BJ (cell line): ENCODE measurements around the gene ABCC4. TPM values are rescaled to one million over a fixed set of nuclear protein-coding genes. Genes with fewer than 3 reads are reported as not detected.

ENCODE experiments used
- CTCF ChIA-PET: fragments of 350-600 bp; formaldehyde crosslinking; extraction: SDS; loops from one replicate; lab custom pipeline; 2021; ENCODE audit warnings: antibody characterized with exemption, inconsistent platforms; lab: Yijun Ruan, JAX
- POLR2A ChIA-PET: fragments of 300-600 bp; sonication (Branson Sonifier 250); formaldehyde crosslinking; extraction: SDS; loops from one replicate; lab custom pipeline; 2021; ENCODE audit warnings: antibody characterized with exemption; lab: Charles Lee
- DNase-seq: peaks from one replicate; pipeline ENCODE4 v3.0.0-alpha.2; 2011; ENCODE audit warnings: low read depth
- H3K27me3 ChIP-seq: 2 replicates; pipeline ENCODE4 v1.6.0; 2011; ENCODE audit warnings: low read length; ENCODE audit not compliant: control insufficient read depth, insufficient read depth
- H3K36me3 ChIP-seq: 2 replicates; pipeline ENCODE4 v1.5.1; 2011; ENCODE audit warnings: low read length; ENCODE audit not compliant: control insufficient read depth, insufficient read depth
- H3K4me3 ChIP-seq: 2 replicates; pipeline ENCODE4 v1.5.1; 2011; ENCODE audit warnings: low read depth, mild to moderate bottlenecking, control low read depth, low read length
- CTCF ChIP-seq: IDR thresholded peaks from 2 replicates; pipeline ENCODE4 v1.5.1; 2011; ENCODE audit warnings: low read depth, mild to moderate bottlenecking, control low read depth, inconsistent platforms, low read length, moderate library complexity; ENCODE audit not compliant: insufficient read depth
- polyA plus RNA-seq: library from polyadenylated mRNA; depleted of rRNA; stranded (reverse); fragments of >200 nt; gene quantifications from 2 replicates; pipeline ENCODE4 v1.2.3, GENCODE V29; 2011

ABCC4 gene
- polyA plus RNA-seq, 1 experiment = 11.2 TPM

GRCh38 chr13:95317039-95317989 lies 16.1 kb upstream of the ABCC4 start:
- no peak for DNase-seq
- Histone ChIP-seq H3K36me3 (no peaks in the 10 kb centered on the region), H3K27me3 (0 out of 2 replicates have a peak, but pooled peaks cover 2% of the 10 kb centered on the region), H3K4me3 (no peak overlapping the region)
- ChIA-PET CTCF (no interaction called here), POLR2A (no interaction called here)
- TF ChIP-seq CTCF = no peak

DNA sequence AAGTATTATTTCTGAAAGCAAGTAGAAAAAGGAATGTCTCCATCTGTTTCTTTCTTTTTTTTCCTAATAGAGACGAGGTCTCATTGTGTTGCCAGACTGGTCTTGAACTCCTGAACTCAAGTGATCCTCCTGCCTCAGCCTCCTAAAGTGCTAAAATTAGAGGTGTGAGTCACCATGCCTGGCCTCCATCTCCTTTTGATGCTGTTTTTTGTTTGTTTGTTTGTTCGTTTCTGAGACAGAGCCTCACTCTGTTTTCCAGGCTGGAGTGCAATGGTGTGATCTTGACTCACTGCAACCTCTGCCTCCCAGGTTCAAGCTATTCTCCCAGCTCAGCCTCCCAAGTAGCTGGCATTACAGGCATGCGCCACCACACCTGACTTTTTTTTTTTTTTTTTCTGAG lies 14.5 kb upstream of the ABCC4 start:
- CTCF ChIA-PET = interaction anchor here (0.6 to 2.0 kb wide), 3 partner anchors 65 to 647 kb away, joined by 3 to 4 read pairs (median 4); no protein-coding TSS in a partner anchor
- DNase-seq = no peak
- Histone ChIP-seq H3K36me3 (no peaks in the 10 kb centered on the region), H3K27me3 (peaks cover 2% of the 10 kb centered on the region; the same call in 1 of the 2 replicates), H3K4me3 (no peak overlapping the region)
- POLR2A ChIA-PET = no interaction called here
- no peak for TF ChIP-seq CTCF

GRCh38 chr13:95307507-95307906 lies 6.3 kb upstream of the ABCC4 start:
- CTCF ChIA-PET = interaction anchor here (1.1 kb wide), 1 partner anchor 97 kb away, joined by 5 read pairs; no protein-coding TSS in a partner anchor
- POLR2A ChIA-PET = no interaction called here
- DNase-seq = no peak
- TF ChIP-seq CTCF = no peak
- H3K4me3 ChIP-seq = no peak overlapping the region
- H3K27me3 ChIP-seq = no peaks in the 10 kb centered on the region; the same call in 1 of the 2 replicates
- H3K36me3 ChIP-seq = no peaks in the 10 kb centered on the region

GRCh38 chr13:95304453-95304852 lies 3.2 kb upstream of the ABCC4 start:
- no peak for DNase-seq
- POLR2A ChIA-PET = interaction anchor here (0.6 kb wide), 1 partner anchor 29 kb away, joined by 6 read pairs; no protein-coding TSS in a partner anchor
- TF ChIP-seq CTCF = no peak
- CTCF ChIA-PET = interaction anchor here (1.1 to 1.4 kb wide), 2 partner anchors 76 to 115 kb away, joined by 3 to 4 read pairs; no protein-coding TSS in a partner anchor
- Histone ChIP-seq H3K27me3 (no peaks in the 10 kb centered on the region), H3K36me3 (no peaks in the 10 kb centered on the region), H3K4me3 (no peak overlapping the region)

DNA sequence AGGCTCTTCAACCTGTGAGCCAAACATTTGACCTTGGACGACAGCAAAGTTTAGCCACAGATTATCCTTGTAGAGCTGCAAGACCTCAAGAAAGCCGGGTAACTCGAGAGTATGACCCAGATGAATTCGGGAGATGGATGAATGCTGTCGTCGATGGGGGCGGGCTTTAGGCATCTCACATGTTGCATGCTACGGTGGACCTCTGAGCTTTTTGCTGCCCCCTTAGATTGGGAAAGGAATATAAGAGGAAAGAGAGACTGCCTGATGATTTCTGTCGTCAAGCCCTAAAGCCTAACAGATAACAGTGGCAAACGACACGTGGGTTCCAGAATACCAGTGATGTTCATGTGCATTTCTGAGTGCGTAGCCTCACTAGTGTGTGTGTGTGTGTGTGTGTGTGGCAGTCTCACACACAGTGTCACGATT lies 730 bp upstream of the ABCC4 start:
- POLR2A ChIA-PET = no interaction called here
- CTCF ChIA-PET = interaction anchor here (0.8 to 2.0 kb wide), 9 partner anchors 11 to 112 kb away, joined by 3 to 10 read pairs (median 4); no protein-coding TSS in a partner anchor
- Histone ChIP-seq H3K36me3 (no peaks in the 10 kb centered on the region), H3K27me3 (no peaks in the 10 kb centered on the region), H3K4me3 (peak overlapping the region; percentile 64)
- TF ChIP-seq CTCF = 0 out of 2 replicates have a peak, but pooled peaks have one; percentile 1
- no peak for DNase-seq
